HG03342 (cell line): Measurements from ENCODE around the gene RHOU.

Experiments
- ATAC-seq: cut with Tn5 transposase; IDR thresholded peaks from one replicate; pipeline ENCODE4 v1.9.1; 2021; ENCODE audit warnings: mild to moderate bottlenecking, moderate library complexity; ENCODE audit not compliant: unreplicated experiment

Gene RHOU

DNA sequence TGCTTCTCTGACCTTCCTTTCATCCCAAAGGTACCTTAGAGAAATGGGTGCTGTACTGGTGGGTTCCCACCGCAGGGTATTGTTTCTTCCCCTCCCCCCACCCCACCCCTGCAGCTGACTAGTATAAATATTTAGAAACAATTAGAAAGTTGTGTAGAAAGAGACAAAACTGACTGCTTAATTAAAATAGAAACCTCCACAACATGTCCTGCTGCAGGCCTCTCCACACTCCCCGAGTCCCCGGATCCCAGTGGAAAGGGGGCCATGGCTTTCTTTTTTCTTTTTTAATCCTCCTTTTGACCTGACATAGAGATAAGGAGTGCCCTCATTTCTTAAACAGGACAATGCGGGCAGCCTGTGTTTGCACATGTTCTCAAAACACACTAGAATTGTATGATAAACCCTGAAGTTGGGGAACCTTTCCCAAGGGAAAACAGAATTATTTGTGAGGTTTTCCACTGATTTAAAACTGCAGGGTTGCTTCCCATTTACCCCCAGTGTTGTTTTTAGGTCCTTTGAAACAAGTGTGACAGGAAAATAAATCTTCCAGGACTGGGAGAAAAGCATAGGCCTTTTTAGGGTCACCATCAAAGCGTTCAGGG, 1.7 kb downstream of the RHOU start:
- ATAC-seq: no peak

DNA sequence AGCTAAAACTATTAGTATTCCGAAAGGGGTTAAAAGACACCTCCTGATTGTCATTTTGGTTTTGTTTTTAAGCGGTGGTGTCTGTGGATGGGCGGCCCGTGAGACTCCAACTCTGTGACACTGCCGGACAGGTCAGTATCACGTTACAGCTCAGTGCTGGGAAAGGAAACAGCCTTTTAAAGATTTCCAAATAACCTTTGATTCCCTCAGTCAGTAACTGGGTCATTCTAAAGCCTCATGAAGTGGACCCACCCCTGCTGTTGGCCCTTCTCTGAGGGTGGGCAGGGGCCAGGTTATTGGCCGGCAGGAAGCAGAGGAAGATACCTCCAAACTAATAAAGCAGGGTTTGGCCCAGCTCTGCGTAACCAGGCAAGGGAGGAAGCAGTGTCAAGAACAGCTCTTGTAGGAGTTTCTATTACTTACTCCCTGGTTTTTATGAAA, 2.3 kb downstream of the RHOU start:
- ATAC-seq: no peak

DNA sequence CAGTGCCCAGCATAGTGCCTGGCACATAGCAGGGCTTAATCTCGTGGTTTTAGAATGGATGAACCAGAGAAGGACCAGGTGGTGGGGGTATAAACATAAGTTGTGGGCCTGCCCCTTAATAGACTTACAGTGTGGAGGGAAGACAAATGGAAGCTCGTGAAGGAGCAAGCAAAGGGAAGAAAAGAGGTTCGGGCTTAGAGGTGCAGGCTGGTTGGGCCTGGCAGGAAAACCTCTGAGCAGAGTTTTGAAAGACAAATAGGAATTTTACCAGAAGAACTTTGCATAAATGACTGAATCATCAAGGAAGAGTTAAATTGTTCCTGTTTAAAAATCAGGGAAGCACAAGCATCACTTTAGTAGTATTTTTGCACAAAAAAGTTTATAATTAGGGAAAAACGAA, 4.5 kb downstream of the RHOU start:
- ATAC-seq: no peak

DNA sequence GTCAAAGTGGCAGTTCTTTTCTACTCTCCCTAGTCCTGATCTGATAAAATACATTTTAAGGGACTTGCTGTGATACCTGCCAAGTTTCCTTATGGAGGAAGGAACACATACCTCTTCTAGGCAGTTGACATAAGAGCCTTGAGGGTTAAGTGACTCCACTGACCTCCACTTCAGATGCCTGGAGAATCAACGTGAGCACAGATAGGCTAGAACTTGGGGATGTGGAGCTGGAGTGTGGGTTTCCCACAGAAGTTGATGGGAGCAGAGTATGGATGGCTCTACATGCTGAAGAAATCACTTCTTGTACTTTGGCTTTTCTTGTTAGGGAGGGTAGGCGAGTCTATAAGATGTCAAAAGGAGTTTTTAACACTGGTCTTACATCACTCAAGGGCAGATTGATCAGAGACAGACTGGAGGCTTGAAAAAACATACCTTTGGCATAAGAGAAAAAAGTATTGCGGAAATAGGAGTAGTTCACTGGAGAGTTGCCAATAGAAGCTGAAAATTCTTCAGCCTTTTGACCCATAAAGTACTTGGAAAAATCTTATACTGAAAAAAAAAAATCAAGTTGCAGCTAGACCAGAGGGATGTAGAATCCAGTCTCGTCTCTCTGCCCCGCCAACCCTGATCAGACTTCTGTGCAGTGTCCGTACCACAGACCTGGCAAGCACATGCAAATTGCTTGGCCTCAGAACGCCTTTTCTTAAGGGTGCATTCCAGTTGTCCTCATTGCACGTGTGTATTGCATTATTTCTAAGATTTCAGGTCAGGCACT, 5.5 kb downstream of the RHOU start:
- no peak for ATAC-seq

DNA sequence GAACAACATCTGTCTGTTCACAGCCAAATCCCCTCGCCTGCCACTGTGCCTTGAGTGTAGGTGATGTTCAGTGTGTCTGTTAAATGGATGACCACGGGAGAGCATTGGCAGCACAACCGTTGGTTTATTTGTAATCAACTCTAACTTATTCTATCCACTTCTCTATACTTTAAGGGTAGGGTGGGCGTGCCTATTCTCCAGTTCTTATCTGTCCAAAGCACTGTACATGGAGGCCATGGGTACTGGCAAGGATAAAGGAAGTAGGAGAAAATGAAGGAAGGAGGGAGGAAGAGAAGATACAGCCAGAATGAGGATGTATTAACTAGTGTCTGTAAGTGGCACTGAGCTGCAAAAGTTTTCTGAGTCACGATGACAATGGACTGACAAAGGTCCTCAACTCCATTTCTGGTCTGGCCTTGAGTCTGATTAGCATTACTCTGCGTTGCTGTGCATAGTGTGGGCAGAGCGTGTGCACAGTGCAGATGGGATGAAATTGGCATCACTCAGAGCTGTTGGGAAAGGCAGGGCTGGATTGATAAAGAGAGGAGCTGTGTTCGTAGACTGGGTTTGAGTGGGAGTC, 7.1 kb downstream of the RHOU start:
- no peak for ATAC-seq

DNA sequence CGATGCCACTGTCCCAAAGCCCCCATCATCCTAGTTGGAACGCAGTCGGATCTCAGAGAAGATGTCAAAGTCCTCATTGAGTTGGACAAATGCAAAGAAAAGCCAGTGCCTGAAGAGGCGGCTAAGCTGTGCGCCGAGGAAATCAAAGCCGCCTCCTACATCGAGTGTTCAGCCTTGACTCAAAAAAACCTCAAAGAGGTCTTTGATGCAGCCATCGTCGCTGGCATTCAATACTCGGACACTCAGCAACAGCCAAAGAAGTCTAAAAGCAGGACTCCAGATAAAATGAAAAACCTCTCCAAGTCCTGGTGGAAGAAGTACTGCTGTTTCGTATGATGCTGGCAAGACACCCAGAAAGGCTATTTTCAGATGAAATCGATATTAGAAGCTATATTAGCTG, 8.1 kb downstream of the RHOU start:
- ATAC-seq: no peak

DNA sequence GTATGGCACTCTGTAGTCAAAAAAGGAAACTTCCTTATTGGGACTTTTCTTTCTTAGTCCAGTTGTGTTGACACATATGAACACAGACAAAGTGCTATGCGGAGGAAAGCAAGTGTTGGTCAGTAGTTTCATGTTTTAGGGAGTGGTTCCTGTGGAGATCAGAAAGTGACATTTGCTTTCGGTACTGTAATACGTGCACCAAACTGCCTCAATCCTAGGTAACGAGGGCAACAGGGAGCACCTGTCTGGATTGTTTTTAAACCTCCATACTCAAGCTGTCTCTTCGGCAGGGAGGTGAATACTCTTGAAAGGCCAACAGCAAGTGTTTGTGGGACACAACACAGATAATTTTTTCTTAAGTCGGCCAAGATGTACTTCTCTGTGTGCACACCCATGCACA, 9.1 kb downstream of the RHOU start:
- ATAC-seq: no peak

DNA sequence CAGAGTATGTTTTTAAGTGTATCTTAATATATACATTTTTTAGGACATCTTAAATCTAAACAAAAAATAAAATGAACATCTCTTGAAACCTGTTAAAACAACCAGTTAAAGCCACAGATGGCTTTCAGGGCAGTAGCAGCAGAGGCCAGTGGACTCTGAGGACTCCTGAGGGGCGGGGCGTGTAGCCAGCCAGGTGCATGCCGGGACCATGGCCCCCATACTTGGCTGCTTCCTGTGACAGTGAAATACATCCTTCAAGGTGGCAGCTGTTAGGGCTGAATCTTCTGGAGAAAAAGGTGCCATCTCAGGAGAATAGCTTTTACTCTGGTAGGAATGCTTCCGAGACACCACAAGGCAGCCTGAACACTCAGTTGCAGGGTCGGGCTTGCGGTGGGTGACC, 9.6 kb downstream of the RHOU start:
- ATAC-seq: no peak

DNA sequence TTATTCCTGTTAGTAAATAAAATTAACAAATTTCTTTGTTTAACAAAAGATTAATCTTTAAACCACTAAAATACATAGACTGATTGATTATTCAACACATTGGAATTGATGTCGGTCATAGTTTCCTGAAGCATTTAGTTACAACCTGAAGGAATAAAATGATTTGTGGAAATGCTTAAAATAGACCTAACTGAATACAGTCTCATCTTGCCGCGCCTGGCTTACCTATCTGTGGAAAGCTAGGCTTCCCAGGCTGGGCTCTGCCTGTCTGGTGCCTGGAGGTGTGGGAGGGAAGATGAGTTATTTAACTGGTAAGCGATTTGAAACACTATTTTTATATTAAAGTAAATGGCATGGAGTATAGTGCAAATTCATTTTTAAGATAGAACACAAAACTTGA, 10.2 kb downstream of the RHOU start:
- ATAC-seq: no peak

DNA sequence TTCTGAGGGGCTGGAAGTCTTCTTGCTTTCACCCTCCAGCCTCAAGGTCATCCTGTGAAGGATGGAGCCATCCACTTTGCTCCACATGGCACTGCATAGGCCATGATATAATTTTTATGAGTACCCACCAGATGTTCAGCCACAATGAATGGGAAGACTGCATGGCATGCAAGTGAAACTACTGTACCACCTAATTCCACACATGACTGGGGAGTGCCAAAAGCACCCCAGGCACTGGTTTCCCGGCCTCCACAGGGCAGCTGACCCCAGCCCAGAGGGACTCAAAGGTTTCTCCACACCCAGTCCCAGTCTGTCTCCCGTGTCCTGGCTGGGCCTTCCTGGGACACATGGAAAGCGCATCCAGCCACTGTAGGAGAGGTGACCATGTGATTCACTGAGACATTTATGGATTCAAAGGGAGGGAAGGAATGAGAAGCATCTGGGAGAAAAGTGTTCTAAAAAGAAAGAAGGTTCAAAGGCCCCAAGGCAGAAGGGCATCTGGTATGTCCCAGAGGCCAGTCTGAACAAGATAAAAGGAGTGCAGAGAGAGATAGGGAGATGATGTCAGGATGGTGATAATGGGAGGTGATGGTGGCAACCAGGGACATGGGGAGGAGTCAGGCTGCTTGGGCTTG, 12.1 kb downstream of the RHOU start:
- no peak for ATAC-seq

DNA sequence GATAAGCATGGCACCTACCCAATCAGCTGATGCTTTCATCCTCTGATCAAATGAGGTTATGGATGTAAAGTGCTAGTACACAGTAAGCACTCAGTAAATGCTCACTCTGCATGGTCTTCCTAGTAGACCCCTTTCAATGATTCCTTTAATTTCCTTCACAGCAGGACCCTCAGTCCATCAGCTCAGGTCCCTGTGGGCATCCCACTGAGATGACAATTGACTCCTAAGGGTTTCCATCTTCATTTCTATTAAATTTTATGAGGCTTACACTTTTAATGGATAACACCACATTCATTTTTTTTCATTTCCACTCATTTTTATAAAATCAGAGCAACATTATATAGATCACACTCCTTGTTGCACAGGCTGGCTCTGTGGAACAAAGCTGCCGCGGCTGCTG, 12.8 kb downstream of the RHOU start:
- ATAC-seq: no peak

DNA sequence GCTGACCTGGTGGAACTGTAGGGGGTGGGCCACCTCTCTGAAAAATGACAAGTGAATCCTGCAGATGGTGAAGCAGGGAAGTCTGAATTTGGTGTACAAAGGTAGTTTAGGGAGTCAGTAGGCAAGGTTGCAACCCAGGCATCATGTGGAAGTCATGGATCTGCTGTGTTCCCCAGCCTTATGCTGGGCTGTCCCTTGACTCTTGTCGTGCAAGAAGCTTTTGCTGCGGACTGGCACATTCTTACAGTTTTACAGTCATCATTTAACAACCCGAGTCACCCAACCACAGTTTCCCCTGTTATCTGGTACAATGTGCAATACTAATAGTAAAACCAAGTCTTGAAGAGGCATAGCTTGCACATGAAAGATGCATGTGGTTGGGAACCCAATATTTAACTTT, 13.2 kb downstream of the RHOU start:
- ATAC-seq: no peak

DNA sequence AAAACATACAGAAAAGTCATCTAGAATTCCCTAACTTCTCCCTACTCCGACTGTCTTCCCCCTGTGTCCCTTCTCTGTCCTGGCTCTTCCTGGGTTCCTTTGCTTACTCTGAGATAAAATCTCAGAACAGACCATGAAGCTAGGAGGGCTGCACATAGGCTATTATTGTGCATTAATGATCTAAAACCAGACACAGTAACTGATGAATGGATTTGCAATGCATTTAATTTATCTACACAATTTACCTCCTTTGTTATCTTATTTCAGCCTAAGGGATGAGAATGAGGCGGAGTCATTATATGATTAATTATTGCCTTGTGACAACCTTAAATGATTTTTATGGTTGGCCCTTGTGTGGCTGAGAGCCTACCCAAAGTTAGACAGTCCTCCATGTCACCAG, 14.5 kb downstream of the RHOU start:
- no peak for ATAC-seq

DNA sequence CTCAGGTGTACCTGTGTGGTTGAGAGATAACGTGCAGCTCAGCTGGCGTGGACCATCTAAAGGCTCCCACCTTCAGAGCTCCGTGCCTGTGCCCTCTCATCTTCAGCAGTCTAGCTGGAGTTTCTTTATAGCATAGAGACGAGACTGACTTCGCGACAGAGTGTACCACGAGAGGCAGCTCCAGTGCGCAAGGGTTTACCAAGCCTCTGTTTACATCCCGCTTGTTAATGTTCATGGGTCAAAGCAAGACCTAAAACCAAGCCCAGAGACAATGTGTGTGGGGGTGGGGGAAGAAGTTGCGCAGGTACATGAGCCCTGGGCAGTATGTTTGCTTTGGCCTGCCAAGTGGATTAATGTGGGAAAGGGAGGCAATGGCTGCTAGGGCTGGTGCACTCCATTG, 15.6 kb downstream of the RHOU start:
- no peak for ATAC-seq

DNA sequence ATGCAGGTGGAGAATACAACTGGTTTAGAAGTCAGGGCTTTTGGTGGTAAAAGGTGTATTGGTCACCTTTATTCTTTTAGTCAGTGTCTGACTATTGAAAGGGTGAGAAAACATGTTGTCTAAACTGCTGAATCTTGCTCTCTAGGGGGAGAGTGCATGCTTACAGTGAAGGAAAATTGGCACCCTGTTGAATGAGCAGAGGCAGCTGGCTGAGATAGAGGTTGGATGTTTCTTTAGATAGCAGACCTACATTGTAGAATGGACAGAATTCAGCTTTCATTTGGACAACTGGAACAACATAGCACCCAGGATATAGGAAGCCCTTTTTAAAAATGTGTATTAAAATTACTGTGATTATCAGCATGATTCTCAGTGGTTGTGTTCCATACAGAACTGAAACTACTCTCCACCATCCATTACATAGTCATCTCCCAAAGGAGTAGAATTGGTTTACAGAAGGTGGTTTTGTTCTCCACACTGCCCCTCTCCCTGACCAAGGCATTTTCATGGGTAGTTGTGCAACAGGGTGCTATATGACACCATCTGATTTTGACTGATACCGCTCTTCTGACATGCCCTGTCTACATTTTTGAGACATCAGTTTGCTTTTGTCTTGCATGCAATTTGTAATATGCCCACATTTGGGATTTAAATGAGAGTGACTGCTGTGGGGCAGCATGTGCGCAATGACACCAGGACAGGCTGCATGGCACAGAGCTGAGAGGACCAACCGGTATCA, 16.2 kb downstream of the RHOU start:
- ATAC-seq: no peak

DNA sequence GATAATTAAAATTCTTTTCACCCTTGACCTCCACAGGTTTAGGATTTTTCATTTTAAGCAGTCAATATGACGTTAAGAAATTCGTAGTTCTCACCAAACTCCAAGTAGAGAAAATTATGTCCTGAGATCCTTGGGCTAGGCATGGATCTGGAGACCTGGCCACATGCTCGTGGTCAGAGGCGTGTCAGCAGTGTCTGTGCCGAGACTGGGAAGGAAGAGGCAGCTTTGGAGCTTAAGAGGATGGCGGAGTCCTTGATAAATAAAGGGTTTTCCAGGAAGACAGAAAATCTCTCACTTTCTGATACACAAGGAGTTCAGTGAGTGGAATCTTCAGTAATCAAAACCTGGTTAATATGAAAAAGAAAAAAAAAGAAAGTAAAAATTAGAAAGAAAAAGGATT, 17.0 kb downstream of the RHOU start:
- ATAC-seq: no peak

DNA sequence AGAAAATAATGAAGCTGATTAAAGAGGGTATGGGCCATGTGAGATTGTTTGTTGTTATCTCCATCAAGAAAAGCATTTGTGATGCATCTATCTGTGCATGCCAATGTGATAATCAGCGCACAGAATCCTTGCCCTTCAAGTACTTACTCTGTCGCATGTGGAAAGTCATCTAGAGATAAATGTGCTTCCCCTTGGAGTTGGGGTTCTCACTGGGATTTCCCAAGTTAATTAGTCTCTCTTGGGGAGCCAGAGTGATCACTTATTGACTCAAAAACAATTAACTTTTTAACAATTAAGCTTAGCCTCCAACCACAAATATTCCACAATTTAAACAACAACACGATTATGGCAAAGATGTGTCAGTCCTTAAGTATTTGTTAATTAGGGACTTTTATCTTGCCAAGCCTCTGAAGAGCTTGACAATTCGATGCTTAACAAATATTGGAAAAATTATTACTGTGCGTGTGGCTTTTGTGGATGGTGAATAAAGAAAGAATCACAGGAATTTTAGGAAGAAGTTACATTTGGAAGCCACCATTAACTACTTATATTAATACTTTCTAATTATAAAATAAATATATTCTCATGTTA, 17.5 kb downstream of the RHOU start:
- ATAC-seq: no peak

DNA sequence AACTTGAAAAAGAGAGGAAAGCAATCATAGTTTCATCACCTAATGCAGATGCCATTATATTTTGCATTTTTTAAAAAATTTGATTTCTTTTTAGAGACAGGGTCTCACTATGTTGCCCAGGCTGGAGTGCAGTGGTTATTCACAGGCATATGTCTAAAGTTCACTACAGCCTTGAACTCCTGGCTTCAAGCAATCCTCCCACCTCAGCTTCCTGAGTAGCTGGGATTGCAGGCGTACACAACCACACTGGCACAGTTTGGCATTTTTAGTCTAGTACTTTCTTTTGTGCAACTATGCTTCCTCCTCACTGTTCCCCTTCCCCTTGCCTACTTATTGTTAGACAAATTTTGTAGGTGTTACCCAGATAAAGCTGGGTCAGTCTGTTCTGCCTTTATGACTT, 18.0 kb downstream of the RHOU start:
- no peak for ATAC-seq

DNA sequence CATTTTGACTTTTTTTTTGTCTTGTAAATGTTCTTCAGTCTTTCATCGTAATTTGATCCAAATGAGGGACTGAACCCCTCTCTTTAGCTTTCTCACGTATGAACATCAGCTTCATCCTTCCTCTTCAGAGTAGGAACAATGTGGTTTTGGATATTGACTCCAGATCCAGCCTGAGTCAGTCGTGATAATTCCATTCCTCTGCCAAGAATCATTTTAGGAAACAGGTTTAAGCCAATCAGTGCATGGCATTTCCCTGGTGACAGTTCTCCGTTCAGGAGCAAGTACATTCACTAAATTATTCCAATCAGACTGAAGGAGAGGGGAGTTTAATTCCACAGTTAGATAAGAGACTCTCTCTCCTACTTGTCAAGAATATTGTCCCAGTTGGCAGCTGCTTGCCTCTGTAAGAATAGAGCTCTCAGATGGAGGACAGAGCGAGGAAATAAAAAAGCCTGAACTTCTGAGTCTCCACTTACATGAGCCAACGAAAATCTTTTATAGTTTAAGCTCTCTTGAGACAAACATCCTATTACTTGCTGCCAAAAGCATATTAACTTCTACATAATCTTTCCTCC, 18.6 kb downstream of the RHOU start:
- no peak for ATAC-seq

DNA sequence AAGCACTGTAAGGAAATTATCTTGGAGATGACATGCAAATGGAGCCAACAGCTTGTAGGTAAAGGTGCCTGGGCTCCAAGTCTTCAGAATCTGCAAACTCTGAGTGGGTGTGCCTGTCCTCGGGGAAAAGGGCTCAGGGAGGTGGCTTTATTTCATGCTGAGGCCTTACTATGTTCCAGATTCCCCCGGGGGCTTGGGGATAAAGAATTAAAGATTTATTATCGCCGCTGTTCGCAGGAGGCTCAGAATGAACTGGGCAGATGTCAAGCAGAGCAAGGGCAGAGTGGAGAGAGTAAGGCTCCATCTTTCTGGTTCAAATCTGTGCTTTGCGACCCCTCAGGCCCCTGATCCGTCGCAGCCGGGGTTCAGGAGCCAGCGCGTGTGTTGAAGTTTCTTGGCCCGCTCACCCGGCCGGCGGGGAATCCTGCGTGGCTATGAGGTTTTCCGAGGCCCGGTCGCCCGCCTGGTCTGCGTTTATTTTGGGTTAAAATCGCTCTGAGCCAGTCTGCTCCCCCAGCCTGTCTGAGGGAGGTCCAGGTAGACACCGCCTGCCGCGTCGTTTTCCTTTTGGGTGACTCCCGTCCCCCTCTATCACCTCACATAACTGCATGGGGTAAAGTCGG, 19.5 kb downstream of the RHOU start:
- ATAC-seq: no peak
